HG02970 (cell line): Measurements from ENCODE around the gene GPT2.
"Not testable (repeated sequence)": the region's sequence is repeated elsewhere in the genome, so short reads cannot be mapped to it uniquely, and the experiment has no call there.

Source experiments
- ATAC-seq: cut with Tn5 transposase; IDR thresholded peaks from one replicate; pipeline ENCODE4 v1.9.1; 2021; ENCODE audit warnings: mild to moderate bottlenecking, moderate library complexity, moderate number of reproducible peaks; ENCODE audit not compliant: unreplicated experiment, low FRiP score

GPT2 gene

DNA sequence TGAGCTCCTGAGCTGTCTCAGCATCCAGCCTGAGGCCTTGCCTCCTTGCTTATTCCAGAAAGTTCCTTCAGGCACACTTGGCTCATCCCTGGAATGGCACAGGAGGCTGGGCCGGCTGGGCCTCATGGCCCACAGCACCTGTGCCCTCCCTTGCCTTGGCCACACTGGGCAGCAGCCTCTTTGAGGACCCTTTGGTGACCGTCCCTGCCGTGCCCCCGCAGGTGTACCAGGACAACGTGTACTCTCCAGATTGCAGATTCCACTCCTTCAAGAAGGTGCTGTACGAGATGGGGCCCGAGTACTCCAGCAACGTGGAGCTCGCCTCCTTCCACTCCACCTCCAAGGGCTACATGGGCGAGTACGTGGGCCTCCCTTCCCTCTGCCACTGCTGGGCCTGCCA lies 34.2 kb downstream of the GPT2 start:
- ATAC-seq, result no peak

DNA sequence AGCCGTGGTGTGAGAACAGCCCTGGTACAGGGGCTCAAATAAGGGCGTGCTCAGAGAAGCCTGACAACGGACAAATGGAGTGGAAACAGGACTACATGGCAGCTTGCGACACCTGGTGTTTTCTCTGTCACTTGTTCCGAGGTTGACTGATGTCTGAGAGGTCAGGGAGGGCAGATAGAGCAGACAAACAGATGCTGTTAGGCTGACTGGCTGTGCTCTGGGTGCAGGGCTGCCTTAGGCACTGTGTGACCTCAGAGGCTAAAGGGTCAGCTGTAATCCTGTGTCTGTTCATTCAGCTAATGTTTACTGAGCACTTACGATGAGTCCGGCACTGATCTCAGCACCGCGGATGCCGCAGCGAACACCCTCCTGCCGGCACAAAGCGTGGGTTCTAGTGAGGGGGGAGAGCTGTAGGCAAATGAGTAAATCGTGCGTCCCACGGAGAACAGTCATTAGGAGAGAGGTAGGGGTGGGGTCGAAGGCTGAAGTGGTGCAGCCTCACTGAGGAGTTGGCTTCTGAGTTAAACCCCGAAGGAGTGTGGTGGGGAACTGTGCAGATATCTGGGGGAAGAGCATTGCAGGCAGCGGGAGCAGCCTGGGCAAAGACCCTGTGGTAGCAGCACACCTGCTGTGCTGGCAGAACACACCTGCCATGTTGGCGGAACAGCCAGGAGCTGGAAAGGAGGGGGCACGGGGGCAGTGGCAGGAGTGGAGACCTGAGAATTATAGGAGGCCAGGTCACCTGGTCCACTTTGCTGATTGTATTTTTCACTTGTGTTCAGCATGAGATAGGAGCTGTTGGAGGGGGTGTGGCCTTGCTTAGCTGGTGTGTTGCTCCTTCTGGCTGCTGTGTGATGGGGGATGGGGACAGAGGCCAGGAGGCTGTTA lies 35.0 kb downstream of the GPT2 start:
- peak; percentile 74 for ATAC-seq

DNA sequence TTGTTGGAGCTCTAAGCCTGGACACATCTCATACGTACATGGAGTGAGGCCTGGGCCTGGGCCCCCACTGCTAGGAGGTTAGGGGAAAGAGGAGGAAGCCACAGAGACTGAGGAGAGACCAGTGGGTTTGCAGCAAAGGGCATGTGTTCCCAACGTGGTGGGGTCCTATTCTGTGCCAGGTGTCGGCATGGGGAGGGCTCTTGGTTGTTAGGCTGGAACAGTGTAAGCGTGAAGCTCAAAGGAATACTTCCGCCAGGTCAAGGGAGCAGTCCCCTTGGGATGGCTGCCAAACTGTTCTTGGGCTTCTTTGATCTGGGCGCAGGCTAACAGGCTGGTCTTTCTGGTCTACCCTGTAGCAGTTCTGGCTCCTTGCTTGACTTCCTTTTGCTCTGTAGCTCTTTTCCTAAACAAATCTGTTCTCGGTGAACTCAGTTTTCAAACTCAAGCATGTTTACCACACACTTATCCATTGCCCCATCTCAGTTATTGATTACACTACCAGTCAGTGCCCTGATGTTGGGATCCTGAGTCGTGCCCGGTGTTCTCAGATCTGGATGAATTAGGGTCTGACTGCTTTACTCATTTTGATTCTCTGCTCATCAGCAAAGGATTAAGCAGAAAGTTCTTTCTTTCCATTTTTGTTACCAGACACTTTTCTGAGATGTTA lies 36.4 kb downstream of the GPT2 start:
- ATAC-seq, result no peak

DNA sequence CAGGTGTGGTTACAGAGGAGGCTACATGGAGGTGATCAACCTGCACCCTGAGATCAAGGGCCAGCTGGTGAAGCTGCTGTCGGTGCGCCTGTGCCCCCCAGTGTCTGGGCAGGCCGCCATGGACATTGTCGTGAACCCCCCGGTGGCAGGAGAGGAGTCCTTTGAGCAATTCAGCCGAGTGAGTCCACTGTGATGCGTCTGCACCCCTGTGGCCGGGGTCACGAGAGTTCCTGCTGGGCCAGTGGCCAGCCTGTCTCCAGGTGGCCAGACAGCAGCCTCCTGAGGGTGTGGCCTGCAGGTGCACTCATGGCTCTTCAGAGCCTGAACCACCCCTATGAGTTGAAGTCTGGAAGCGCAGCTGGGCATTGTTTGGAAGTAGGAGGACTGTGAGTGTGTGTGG lies 38.1 kb downstream of the GPT2 start:
- ATAC-seq, result no peak

DNA sequence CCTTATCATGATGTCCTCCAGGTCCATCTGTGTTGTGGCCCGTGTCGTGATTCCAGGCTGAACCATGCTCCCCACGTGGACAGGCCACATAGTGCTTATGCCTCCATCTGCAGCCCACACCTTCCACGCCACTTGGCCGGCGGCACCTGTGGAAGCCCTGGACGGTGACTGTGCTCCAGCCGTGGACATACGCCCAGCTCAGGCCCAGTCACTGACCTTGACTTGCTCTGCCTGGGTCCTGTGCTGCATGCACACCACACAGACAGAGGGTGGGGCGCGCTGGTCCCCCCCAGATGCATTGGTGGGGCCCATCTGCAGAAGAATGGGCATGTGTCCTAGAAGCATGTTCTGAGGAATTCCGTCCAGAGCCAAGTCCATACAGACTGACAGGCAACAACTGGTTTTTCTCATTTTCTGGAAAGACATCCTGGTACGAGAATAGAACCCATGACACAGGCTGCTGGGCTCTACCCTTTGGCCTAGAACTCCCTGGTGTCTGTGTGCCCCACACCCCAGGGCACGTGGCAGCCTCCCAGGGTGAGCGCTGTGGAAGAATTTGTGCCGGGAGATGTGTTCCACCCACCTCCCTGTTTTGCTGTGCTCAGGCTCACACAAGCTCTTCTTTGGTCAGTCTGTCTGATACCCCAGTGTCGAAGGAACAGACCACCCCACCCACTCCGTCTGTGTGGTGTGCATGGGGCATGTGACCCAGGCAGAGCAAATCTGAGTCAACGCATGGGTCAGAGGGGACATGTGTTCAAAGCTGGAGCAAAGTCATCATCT lies 39.5 kb downstream of the GPT2 start:
- ATAC-seq, result no peak

DNA sequence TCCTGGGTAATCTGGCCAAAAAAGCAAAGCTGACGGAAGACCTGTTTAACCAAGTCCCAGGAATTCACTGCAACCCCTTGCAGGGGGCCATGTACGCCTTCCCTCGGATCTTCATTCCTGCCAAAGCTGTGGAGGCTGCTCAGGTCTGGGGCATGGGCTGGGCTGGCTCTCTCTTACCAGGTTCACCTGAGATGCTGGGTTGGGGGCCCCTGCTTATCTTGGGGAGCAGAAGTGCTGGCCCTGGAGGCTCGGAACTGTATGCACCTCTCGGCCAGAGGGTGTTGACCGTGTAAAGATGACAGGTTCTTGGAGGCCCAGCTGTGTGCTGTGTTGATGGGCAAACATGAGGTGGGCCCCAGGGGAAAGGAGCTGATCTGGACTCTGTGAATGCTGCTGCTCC lies 40.2 kb downstream of the GPT2 start:
- no peak for ATAC-seq

DNA sequence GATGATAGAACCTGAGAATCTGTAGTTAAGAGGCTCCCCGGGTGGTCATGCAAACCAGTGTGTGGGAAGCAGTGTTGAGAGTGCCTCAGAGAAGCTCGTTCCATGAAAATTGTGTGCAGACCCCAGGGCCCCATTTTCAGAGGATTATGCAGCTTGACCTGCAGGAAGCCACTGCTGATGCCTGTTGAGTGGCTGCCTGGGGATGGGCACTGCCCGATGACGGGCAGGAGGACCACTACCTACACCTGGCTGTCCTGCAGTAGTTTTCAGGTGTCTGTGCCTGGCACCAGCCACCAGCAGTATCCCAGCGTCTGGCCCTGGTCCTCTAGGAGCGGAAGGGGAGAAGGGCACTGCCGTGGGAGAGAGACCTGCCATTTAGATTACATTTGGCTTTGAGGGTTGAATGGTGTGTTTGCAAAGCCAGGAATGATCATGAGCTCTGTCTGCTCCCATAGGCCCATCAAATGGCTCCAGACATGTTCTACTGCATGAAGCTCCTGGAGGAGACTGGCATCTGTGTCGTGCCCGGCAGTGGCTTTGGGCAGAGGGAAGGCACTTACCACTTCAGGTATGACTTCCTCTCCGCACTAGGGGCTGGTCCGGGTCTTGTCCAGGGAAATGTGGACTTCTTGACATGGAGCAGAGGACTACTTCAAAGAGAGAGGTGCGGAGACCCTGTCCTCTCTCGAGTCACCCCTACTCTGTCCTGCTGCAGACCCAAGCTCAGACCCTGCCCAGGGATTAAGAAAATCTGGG lies 42.5 kb downstream of the GPT2 start:
- ATAC-seq, result no peak

DNA sequence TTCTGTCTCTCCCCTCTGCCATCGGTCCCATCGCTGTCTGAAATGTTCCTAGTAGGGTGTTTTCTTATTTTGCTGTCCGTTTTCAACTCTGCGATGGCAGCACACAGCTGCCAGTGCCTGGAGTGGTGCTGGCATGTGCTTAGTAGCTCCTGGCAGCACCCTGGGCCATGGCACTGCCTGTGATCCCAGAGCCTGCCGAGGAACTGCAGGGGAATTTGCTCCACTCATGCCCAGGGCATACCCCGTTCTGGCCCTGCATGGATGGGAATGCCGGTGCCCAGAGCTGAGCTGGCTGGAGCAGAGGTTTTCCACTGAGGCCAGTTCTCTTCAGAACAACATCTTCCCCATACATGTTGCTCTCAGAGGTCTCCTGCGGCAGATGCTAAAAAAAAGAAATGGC lies 43.1 kb downstream of the GPT2 start:
- ATAC-seq, result no peak

DNA sequence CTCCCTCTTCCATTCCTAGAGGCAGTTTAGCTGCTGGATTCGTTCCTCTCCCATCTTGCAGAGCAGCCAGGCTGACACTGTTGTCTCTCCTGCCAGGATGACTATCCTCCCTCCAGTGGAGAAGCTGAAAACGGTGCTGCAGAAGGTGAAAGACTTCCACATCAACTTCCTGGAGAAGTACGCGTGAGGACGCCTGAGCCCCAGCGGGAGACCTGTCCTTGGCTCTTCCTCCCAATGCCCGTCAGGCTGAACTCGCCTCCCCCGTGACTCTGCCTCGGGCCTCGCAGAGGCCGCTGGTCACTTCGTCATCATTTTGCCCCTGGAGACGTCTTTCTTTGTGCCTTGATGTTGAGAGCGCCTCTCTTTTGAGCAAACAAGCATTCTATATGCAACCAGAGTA lies 44.6 kb downstream of the GPT2 start:
- ATAC-seq, result no peak

DNA sequence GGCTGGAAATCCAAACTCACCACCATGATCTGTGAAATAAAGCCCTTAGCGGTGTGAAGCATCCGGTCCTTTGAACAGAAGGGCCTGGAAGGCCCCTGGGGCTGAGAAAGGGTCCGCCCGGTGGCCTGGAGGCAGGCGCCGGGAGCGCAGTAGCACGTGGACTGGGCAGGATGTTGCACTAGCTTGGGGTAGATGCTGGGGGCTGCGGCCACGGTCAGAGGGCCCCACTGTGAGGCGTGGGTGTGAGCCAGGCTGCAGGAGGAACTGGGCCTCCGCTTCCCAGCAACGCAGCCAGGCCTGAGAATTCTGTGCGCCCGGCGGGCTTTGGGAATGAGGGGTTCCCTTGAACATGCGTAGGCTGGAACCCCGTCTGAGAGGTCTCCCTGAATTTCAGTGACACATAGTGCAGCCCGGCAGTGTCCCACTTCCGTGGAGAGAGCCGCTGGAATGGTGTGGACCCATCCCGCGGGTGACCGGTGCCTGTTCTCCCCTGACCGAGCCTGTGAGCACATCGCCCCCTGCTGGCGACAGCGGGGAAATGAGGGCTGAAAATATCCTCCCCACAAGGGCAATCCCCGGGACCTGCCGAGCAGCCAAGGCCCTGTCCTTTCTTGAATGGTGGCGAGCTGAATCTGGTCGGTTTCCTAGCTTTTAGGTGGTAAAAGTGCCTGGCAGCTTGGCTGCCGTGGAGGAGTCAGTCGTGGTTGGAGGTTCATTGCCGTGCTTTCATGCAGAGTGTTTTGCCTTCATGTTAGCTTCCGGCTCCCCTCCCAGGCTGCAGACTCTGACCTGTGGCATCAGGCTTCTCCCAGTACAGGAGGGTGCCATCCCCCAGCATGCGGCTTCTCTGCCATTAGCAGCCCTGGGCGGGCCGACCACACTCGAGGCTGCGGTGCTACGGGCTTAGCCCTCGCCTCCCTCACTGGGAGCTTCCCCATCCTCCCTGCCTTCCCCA lies 45.5 kb downstream of the GPT2 start:
- no peak for ATAC-seq

DNA sequence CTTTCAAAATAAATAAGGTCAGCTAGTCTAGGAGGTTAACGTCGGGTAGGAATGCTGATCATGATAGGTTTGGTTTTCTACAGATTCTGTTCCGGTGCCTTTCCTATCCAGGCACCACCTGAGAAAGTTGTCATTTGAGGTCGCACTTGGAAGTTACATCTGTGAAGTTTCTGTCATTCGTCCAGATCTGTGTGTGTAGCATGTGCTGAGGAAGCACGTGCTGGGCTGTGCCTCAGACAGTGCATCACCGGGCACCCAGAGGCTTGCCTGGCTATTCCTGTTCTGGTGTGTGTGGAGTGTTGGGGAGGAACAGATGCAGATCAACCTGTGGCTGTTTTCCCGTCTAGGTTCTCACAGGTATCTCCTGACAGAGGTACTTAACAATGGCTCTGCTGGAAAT lies 46.7 kb downstream of the GPT2 start:
- ATAC-seq, result no peak

DNA sequence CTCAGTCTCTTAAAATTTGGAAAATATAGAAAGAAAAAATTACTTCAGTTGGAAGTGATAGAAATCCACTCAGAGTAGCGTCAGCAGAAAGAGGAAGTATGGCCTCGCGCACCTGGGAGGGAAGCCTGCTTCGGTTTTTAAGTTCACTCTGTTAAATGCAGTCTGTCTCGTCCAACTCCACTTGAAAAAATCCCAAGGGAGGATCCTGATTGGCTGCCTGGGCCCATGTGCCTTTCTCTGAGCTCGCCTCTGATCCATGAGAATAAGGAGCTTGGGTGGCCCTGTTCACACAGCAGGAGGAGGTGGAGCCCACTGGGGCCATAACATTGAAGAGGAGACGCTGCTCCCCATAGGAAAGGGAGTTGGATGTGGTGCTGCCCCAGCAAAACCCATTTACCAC lies 48.6 kb downstream of the GPT2 start:
- ATAC-seq, result no peak

DNA sequence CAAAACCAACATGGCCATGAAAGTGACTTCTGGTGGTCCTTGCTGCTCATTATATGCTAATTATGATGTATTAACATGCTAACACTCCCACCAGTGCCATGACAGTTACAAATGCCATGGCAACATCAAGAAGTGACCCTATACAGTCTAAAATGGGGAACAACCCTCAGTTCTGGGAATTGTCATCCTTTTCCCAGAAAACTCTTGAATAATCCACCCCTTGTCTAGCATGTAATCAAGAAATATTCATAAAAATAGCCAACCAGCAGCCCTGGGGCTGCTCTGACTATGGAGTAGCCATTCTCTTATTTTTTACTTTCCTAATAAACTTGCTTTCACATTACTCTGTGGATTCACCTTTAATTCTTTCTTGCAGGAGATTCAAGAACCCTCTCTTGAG lies 53.4 kb downstream of the GPT2 start:
- ATAC-seq, result no peak

DNA sequence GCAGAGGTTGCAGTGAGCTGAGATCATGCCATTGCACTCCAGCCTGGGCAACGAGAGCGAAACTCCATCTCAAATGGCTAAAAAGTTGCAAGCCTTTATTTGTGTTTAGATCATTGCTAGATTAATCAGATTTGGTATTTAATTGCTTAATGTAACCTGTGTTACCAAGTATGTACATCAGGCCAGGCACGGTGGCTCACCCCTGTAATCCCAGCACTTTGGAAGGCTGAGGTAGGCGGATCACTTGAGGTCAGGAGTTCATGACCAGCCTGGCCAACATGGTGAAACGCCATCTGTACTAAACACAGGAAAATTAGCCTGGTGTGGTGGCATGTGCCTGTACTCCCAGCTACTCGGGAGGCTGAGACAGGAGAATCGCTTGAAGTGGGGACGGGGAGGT lies 60.6 kb downstream of the GPT2 start:
- not testable (repeated sequence) for ATAC-seq

DNA sequence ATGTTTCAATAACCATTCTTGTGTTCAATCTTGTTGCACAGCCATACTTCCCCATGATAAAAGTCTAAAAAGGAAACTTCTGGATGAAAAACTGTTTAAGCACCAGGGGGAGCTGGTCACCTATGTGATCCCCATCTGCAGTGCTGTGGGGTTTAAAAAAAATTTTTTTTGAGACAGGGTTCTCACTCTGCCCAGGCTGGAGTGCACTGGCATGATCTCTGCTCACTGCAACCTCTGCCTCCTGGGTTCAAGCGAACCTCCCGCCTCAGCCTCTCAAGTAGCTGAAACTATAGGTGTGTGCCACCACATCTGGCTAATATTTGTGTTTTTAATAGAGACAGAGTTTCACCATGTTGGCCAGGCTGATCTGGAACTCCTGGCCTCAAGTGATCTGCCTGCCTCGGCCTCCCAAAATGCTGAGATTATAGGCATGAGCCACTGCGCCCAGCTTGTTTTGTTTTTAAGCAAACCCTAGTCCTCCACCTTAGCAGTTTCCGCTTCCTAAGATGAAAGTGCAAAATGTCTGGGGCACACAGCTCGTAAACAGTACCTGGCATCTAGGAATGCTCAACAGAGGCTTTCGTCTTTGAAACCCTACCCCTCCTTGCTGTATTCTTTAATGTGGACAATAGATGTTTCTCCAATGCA lies 63.9 kb downstream of the GPT2 start:
- no peak for ATAC-seq

DNA sequence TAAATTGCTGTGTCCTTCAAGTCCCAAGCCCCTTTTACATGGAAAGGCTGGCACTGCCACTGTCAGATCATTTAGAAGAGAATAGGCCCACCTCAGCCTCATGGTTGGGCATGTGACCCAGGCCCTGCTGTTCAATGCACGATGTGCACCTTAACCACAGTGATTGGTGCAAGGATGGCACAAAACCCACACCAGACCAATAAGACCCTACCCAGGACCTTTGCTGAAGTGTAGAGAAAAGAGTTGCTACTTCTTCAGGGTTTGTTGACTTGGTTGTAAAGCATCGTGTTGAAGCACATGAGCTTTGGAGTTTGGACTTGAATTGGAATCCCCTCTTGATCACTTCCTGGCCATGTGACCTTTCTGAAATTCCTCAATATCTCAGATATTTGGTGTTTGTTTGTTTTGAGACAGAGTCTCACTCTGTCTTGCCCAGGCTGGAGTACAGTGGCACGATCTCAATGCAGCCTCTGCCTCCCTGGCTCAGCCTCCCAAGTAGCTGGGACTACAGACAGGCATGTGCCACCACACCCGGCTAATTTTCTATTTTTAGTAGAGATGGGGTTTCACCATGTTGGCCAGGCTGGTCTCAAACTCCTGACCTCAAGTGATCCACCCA lies 64.5 kb downstream of the GPT2 start:
- no peak for ATAC-seq

DNA sequence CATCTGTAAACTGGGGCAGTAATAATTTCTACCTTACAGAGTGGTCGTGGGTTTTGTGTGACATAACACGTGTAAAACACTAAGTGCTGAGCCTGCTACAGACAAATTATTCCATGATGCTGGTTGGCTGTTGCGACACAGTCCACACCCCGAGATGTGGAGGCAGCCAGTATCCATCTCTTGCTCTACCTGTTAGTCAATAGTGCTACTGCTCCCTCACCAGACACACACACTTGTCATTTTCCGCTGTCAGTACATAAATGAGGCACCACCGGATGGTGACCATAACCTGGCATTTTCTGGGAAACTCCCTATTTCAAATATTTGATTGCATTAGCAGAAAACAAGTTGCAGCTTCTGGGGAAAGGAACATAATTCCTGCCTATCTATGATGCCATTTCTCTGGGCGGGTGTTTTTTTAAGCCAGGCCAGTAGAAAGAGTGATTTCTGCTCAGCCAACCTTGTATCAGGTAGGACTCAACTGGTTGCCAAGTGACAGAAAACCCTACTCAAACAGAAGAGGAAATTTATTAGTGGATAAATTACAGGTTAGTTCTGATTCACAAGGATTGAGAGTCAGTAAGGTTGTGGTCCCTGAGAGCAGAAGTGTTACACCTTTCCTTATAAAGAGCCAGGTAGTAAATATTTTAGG lies 65.2 kb downstream of the GPT2 start:
- no peak for ATAC-seq

DNA sequence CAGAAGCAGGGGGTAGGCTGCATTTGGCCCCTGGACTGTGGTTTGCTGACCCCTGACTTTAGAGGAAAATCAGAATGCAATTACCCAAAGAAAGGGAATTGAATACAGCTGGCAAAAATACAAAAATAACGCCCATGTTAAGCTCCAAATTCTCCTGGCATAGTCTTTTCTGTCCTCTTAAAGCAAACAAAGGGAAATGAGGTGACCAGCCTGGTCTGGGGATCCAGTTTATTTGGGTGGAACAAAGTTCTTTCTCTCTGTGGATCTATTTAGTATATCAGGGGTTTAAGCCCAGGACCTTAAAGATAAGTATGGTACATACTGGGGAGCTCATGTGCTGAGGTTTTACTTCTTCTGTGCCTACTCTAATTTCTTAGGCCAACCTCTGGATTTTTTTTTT lies 65.8 kb downstream of the GPT2 start:
- no peak for ATAC-seq
